ENCODE measurements around the gene CLPSL2. TPM values are rescaled to one million over a fixed set of nuclear protein-coding genes. Genes with fewer than 3 reads are reported as not detected.

CLPSL2 gene
- total RNA-seq, 1 experiment from 2014 or later, result 3.4 TPM

GRCh38 chr6:35795453-35796071 lies 19.2 kb downstream of the CLPSL2 start (continued):
- TF ChIP-seq FOXP4 (CRISPR knock-in tag; IDR thresholded peaks at IDR 0.05), result no peak

GRCh38 chr6:35796236-35796635 lies 19.8 kb downstream of the CLPSL2 start:
- Mint-ChIP-seq H3K27ac (no peak overlapping the region), H3K9me3 (no peaks in the 10 kb centered on the region), H3K4me1 (peaks cover 24% of the 10 kb centered on the region), H3K4me3 (no peak overlapping the region), H3K27me3 (ENCODE audit: low read depth) (peaks cover 4% of the 10 kb centered on the region), H3K36me3 (no peaks in the 10 kb centered on the region)
- ATAC-seq, result no peak
- ChIA-PET POLR2A (no interaction called here), CTCF (interaction anchor here (1.1 kb wide), 1 partner anchor 244 kb away, joined by 3 read pairs; no protein-coding TSS in a partner anchor)
- DNase-seq (ENCODE audit: low spot score), result no peak
- TF ChIP-seq E2F4 (CRISPR knock-in tag; IDR thresholded peaks at IDR 0.05; ENCODE audit: borderline replicate concordance, low read depth) (no peak), NR2C2 (CRISPR knock-in tag; IDR thresholded peaks at IDR 0.05) (no peak), ATF2 (CRISPR knock-in tag; IDR thresholded peaks at IDR 0.05; ENCODE audit: borderline replicate concordance, low read depth) (no peak), IRF1 (CRISPR knock-in tag; IDR thresholded peaks at IDR 0.05) (no peak), GABPB1 (CRISPR knock-in tag; IDR thresholded peaks at IDR 0.05) (no peak), FOXP4 (CRISPR knock-in tag; IDR thresholded peaks at IDR 0.05) (no peak), GTF2I (CRISPR knock-in tag; conservative IDR thresholded peaks at IDR 0.05) (no peak), ZNF232 (CRISPR knock-in tag; IDR thresholded peaks at IDR 0.05) (no peak), SP1 (CRISPR knock-in tag; conservative IDR thresholded peaks at IDR 0.05) (no peak), MYBL2 (CRISPR knock-in tag; IDR thresholded peaks at IDR 0.05) (no peak), MLX (CRISPR knock-in tag; IDR thresholded peaks at IDR 0.05) (no peak), ZNF416 (CRISPR knock-in tag; IDR thresholded peaks at IDR 0.05) (no peak), ZNF263 (CRISPR knock-in tag; IDR thresholded peaks at IDR 0.05; ENCODE audit: low read depth) (no peak), AFF4 (CRISPR knock-in tag; IDR thresholded peaks at IDR 0.05; ENCODE audit: borderline replicate concordance) (no peak), PRDM15 (CRISPR knock-in tag; IDR thresholded peaks at IDR 0.05) (no peak), FOXP1 (CRISPR knock-in tag; IDR thresholded peaks at IDR 0.05; ENCODE audit: borderline replicate concordance) (no peak)
